Nephron (organoid): ENCODE results near the gene OR2AT4.

ENCODE experiments used
- H3K27ac Mint-ChIP-seq, 3 experiments: 2 replicates each; pipeline ENCODE4 v1.8.0; 2020; ENCODE audit warnings: mixed read lengths in 3 of 3, mild to moderate bottlenecking in 2 of 3, moderate library complexity in 1 of 3
- H3K27me3 Mint-ChIP-seq: 2 replicates; pipeline ENCODE4 v1.8.0; 2021; ENCODE audit warnings: low read depth, mild to moderate bottlenecking, moderate library complexity, mixed read lengths
- H3K36me3 Mint-ChIP-seq: 2 replicates; pipeline ENCODE4 v1.8.0; 2020; ENCODE audit warnings: low read depth, mixed read lengths
- H3K4me1 Mint-ChIP-seq: 2 replicates; pipeline ENCODE4 v1.8.0; 2020; ENCODE audit warnings: mixed read lengths
- H3K4me3 Mint-ChIP-seq, 3 experiments: 2 replicates each; pipeline ENCODE4 v1.8.0; 2020; ENCODE audit warnings: mild to moderate bottlenecking in 3 of 3, mixed read lengths in 3 of 3, moderate library complexity in 2 of 3
- H3K9me3 Mint-ChIP-seq: 2 replicates; pipeline ENCODE4 v1.8.0; 2020; ENCODE audit warnings: mixed read lengths
- CTCF ChIP-seq, 3 experiments: fragments of 200-600 bp; sonication (generic); IDR thresholded peaks; one replicate each; pipeline ENCODE4 v1.5.0; 2021; ENCODE audit warnings: antibody characterized with exemption in 3 of 3; ENCODE audit not compliant: unreplicated experiment in 3 of 3

Gene OR2AT4

GRCh38 chr11:75096456-75097172, at the start of gene OR2AT4:
OR2AT4 (minus strand) TSS chr11:75096876.
- Mint-ChIP-seq H3K9me3 (peaks cover 13% of the 10 kb centered on the region), H3K4me1 (no peaks in the 10 kb centered on the region), H3K27me3 (peaks cover 21% of the 10 kb centered on the region), H3K27ac (no peak within 1 kb of the TSS), H3K4me3 (no peak within 1 kb of the TSS), H3K36me3 (no peaks in the 10 kb centered on the region)
- no peak for TF ChIP-seq CTCF (IDR thresholded peaks at IDR 0.05; ENCODE audit: unreplicated experiment in 3 of 3)

GRCh38 chr11:75145972-75146519, 49.4 kb upstream of the OR2AT4 start:
- Mint-ChIP-seq H3K9me3 (no peaks in the 10 kb centered on the region), H3K27ac (no peak overlapping the region), H3K4me3 (no peak overlapping the region), H3K27me3 (peaks cover 11% of the 10 kb centered on the region), H3K36me3 (no peaks in the 10 kb centered on the region), H3K4me1 (peaks cover 16% of the 10 kb centered on the region)
- TF ChIP-seq CTCF (IDR thresholded peaks at IDR 0.05; ENCODE audit: unreplicated experiment in 3 of 3), result no peak

- no peaks in the 10 kb centered on the region for H3K36me3 Mint-ChIP-seq
- no peaks in the 10 kb centered on the region for H3K9me3 Mint-ChIP-seq
- TF ChIP-seq CTCF (IDR thresholded peaks at IDR 0.05; ENCODE audit: unreplicated experiment in 3 of 3), result no peak
- H3K27me3 Mint-ChIP-seq, result peaks cover 16% of the 10 kb centered on the region
- H3K27ac Mint-ChIP-seq, result no peak overlapping the region
- H3K4me3 Mint-ChIP-seq, result no peak overlapping the region
- peaks cover 10% of the 10 kb centered on the region for H3K4me1 Mint-ChIP-seq
Observed at GRCh38 chr11:75145196-75145971, 48.7 kb upstream of the OR2AT4 start.

GRCh38 chr11:75144716-75145014, 48.0 kb upstream of the OR2AT4 start:
- peak in 1 of 3 experiments; percentile 31 for TF ChIP-seq CTCF (IDR thresholded peaks at IDR 0.05; ENCODE audit: unreplicated experiment in 3 of 3)
- Mint-ChIP-seq H3K9me3 (no peaks in the 10 kb centered on the region), H3K4me1 (peaks cover 10% of the 10 kb centered on the region), H3K4me3 (no peak overlapping the region), H3K27me3 (peaks cover 18% of the 10 kb centered on the region), H3K27ac (no peak overlapping the region), H3K36me3 (no peaks in the 10 kb centered on the region)

GRCh38 chr11:75143420-75143731, 46.7 kb upstream of the OR2AT4 start:
- H3K36me3 Mint-ChIP-seq, result no peaks in the 10 kb centered on the region
- no peaks in the 10 kb centered on the region for H3K9me3 Mint-ChIP-seq
- H3K4me3 Mint-ChIP-seq, result no peak overlapping the region
- no peak for TF ChIP-seq CTCF (IDR thresholded peaks at IDR 0.05; ENCODE audit: unreplicated experiment in 3 of 3)
- H3K27me3 Mint-ChIP-seq, result peaks cover 27% of the 10 kb centered on the region
- no peak overlapping the region for H3K27ac Mint-ChIP-seq
- H3K4me1 Mint-ChIP-seq, result peaks cover 10% of the 10 kb centered on the region
